NAMALWA (cell line): ENCODE results near the gene FOXO1.
A peak's percentile ranks its signal among the peaks of the same experiment; 100 is the strongest.

Source experiments
- DNase-seq: peaks from one replicate; pipeline ENCODE4 v3.0.0-alpha.2; 2015; ENCODE audit warnings: low spot score

Gene FOXO1

GRCh38 chr13:40578055-40578454 is 88.4 kb downstream of the FOXO1 start:
- no peak for DNase-seq

GRCh38 chr13:40576369-40576768 is 90.1 kb downstream of the FOXO1 start:
- no peak for DNase-seq

- peak; percentile 57 for DNase-seq
Observed at GRCh38 chr13:40572961-40573360, 93.5 kb downstream of the FOXO1 start.

GRCh38 chr13:40571338-40571963 is 95.0 kb downstream of the FOXO1 start:
- DNase-seq: no peak

GRCh38 chr13:40570930-40571329 is 95.5 kb downstream of the FOXO1 start:
- DNase-seq: no peak

- DNase-seq: no peak
Observed at GRCh38 chr13:40569024-40569350, 97.5 kb downstream of the FOXO1 start.

- DNase-seq: no peak
Observed at GRCh38 chr13:40568246-40569023, 98.0 kb downstream of the FOXO1 start.

- DNase-seq: no peak
Observed at GRCh38 chr13:40566811-40567210, 99.6 kb downstream of the FOXO1 start.

GRCh38 chr13:40565282-40566148 is 100.9 kb downstream of the FOXO1 start:
- DNase-seq: no peak

- no peak for DNase-seq
Observed at GRCh38 chr13:40564342-40565001, 102.0 kb downstream of the FOXO1 start.

GRCh38 chr13:40563350-40564125 is 102.9 kb downstream of the FOXO1 start:
- no peak for DNase-seq

- no peak for DNase-seq
Observed at GRCh38 chr13:40562975-40563349, 103.5 kb downstream of the FOXO1 start.

- no peak for DNase-seq
Observed at GRCh38 chr13:40559915-40560314, 106.5 kb downstream of the FOXO1 start.

- DNase-seq: no peak
Observed at GRCh38 chr13:40558656-40559055, 107.8 kb downstream of the FOXO1 start.

- DNase-seq: no peak
Observed at GRCh38 chr13:40556453-40556852, 110.0 kb downstream of the FOXO1 start.

- no peak for DNase-seq
Observed at GRCh38 chr13:40553356-40553755, 113.1 kb downstream of the FOXO1 start.

GRCh38 chr13:40552895-40553294 is 113.5 kb downstream of the FOXO1 start:
- no peak for DNase-seq

GRCh38 chr13:40550130-40550529 is 116.3 kb downstream of the FOXO1 start:
- no peak for DNase-seq

- DNase-seq: no peak
Observed at GRCh38 chr13:40549500-40550094, 116.8 kb downstream of the FOXO1 start.

GRCh38 chr13:40547591-40548315 is 118.7 kb downstream of the FOXO1 start:
- no peak for DNase-seq

- no peak for DNase-seq
Observed at GRCh38 chr13:40546047-40546446, 120.4 kb downstream of the FOXO1 start.
